Hepatocyte (in vitro differentiated cells): ENCODE data around the gene TPH1.

Experiments
- CTCF ChIP-seq: fragments of 200-600 bp; sonication (generic); IDR thresholded peaks from 2 replicates; pipeline ENCODE4 v1.5.1; 2016; ENCODE audit warnings: antibody characterized with exemption, mild to moderate bottlenecking; ENCODE audit not compliant: poor library complexity
- EZH2phosphoT487 ChIP-seq: fragments of 200-600 bp; sonication (generic); IDR thresholded peaks from one replicate; pipeline ENCODE4 v1.6.1; 2018; ENCODE audit warnings: antibody characterized with exemption, mild to moderate bottlenecking, low read depth, moderate library complexity; ENCODE audit not compliant: unreplicated experiment, severe bottlenecking

- TF ChIP-seq CTCF, result no peak
- no peak for TF ChIP-seq EZH2phosphoT487
Measured at GRCh38 chr11:18013790-18014507, 32.1 kb downstream of the TPH1 start.
